Head of caudate nucleus (tissue), 42 donors: Measurements from ENCODE around the gene SELENOT.
"Not testable (repeated sequence)": the region's sequence is repeated elsewhere in the genome, so short reads cannot be mapped to it uniquely, and the experiment has no call there.

Experiments
- DNase-seq, 42 donors: peaks; one replicate each; pipeline versions ENCODE4 v3.0.0 to v3.0.0-alpha.2; 2020 to 2021; ENCODE audit warnings: mixed read lengths in 7 of 42
- intact Hi-C: fragments of 100-400 bp; cut with DNase I; formaldehyde crosslinking; loops from one replicate; pipeline ENCODE4 v1.15.0; 2022

SELENOT gene, protein sequence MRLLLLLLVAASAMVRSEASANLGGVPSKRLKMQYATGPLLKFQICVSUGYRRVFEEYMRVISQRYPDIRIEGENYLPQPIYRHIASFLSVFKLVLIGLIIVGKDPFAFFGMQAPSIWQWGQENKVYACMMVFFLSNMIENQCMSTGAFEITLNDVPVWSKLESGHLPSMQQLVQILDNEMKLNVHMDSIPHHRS

DNA sequence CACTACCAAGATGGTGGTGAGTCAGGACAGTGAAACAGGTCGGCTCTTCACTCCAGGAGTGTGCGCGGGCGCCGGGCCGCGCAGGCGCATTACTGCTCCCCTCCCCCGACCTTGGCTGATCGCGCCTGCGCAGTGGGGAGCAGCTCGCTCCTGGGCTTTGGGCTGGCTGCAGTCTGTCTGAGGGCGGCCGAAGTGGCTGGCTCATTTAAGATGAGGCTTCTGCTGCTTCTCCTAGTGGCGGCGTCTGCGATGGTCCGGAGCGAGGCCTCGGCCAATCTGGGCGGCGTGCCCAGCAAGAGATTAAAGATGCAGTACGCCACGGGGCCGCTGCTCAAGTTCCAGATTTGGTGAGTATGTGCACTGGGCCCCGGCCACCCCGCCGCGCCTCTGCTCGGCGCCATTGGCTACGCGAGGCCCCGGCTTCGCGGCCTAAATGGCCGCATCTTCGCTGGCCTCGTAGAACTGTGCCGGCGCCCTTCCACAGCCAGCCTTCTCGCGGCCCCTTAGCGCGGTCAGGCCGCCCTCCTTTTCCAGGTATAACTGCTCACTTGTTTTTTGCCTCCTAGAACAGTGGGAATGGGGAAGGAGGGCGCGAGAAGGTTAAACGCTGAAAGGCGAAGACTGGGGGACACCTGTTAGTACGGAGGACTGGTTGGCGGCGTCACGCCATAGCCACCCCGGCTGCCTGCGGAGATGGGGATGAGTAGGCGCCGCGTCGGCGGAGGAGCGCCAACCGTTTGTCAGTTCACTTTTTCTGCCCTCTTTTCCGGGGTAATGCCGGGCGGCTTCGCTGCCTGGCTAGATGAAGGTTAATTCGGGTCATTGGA is at the start of gene SELENOT:
TSS of gene SELENOT (plus strand) at position 169 of the 827 bp plus-strand sequence. CDS start at position 211, 42 bp downstream.
- DNase-seq, result peak; percentile 85 to 95 (median 91)
- intact Hi-C loops, result loop anchor here (1.0 to 2.0 kb wide), 2 partner anchors 57 to 159 kb away; partner anchors contain the start of genes EIF2A, SERP1 and SIAH2

- intact Hi-C loops, result no loop called here
- no peak for DNase-seq
Observed at GRCh38 chr3:150555859-150556436, 47.2 kb upstream of the SELENOT start.

DNA sequence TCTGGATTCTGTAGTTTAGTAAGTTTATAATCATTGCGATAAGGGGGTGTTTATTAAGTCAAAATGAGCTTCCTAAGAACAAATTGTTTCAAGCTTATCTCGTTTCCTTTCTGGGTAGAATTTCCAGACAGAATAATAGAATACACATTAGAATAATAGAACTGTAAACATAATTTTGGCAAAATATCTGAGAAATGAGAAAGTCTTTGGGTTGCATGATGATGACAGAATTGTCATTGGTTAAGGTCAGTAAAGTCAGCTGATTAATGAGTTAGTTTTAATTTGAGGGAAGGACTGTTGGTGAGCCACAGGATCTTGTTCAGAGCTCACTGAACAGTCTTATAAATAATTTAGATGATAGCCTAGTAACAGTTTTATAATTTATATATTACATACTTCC is 46.3 kb upstream of the SELENOT start:
- intact Hi-C loops, result no loop called here
- DNase-seq, result no peak

DNA sequence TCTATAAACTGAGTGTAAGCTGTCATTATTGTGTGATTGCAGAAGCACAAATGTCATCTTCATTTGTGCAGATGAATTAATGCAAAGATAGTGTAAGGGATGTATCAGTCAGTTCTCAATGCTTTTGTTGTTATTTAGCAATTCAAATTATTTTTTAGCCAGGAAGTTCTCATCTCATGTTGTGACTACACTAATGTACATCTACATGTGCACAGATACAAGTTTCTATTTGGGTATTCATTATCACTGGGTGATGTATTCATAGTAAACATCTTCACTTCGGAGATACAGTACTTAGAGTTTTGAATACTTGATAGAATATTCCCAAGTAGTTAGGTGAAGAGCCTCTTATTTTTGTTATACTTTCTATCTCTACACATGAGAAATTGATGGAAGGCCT is 45.4 kb upstream of the SELENOT start:
- no peak for DNase-seq
- intact Hi-C loops, result no loop called here

DNA sequence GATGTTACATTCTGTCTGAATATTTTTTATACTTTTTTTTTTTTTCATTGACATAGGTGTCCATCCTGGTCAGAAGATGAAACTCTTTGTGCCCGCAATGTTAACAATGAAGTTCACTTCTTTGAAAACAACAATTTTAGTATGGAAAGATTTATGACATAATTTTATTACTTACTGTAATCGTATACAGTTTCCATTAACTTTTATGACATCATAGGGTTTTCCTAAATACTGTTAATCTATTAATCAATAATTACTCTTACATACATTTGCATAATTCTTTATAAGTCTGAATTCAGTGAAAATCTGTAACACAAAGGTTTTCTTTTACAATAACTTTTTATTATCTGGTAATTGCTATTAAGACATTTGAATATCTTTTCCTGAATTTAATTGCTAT is 38.9 kb upstream of the SELENOT start:
- DNase-seq, result no peak

GRCh38 chr3:150567328-150567727 is 35.8 kb upstream of the SELENOT start:
- DNase-seq, result no peak
- intact Hi-C loops, result no loop called here

More for the DNA sequence above, 38.9 kb upstream of the SELENOT start:
- intact Hi-C loops, result no loop called here

DNA sequence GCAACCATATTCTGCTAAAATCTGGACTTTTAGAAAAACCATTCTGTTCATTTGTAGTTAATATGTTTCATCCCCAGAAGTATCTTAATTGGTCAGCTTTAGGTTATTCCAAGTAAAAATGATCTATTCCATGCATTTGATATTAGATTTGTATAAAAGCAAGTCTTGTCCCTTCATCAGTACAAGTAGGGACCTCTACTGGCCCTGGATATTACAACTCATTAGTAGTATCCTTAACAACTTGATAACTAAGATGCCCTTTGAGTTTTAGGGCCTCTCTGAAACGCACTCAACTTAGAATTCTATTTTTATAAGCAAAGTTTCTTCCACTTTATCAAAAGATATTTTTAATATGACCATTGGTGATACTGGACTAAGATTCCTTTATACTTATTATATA is 25.3 kb upstream of the SELENOT start:
- intact Hi-C loops, result no loop called here
- no peak for DNase-seq

GRCh38 chr3:150581174-150581573 is 21.9 kb upstream of the SELENOT start:
- no peak for DNase-seq
- intact Hi-C loops, result no loop called here

GRCh38 chr3:150582620-150583019 is 20.5 kb upstream of the SELENOT start:
- DNase-seq, result no peak
- intact Hi-C loops, result no loop called here

- intact Hi-C loops, result no loop called here
- no peak for DNase-seq
Observed at GRCh38 chr3:150583028-150583427, 20.1 kb upstream of the SELENOT start.

GRCh38 chr3:150588027-150588830 is 14.9 kb upstream of the SELENOT start:
- no peak for DNase-seq

GRCh38 chr3:150589759-150590158 is 13.4 kb upstream of the SELENOT start:
- DNase-seq, result no peak
- intact Hi-C loops, result no loop called here

More at GRCh38 chr3:150588027-150588830, 14.9 kb upstream of the SELENOT start:
- intact Hi-C loops, result no loop called here

DNA sequence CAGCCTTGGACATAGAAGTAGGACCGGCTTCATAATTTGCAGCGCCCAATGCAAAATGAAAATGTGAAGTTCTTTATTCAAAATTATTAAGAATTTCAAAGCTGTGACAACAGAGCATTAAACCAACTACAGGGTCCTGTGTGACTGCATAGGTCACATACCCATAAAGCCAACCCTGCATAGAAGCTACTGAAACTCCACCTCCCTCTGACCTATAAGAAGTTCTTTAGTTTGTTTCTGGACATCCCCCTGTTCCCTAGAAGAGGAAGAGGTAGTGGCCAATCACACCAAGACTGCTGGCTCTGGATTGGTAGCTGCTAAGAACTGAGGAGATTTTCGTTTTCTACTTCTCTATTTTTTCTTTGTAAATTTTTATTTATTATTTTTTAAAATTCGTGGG is 9.0 kb upstream of the SELENOT start:
- no peak for DNase-seq

GRCh38 chr3:150597646-150598045 is 5.5 kb upstream of the SELENOT start:
- intact Hi-C loops, result no loop called here
- DNase-seq, result no peak

More for the DNA sequence above, 9.0 kb upstream of the SELENOT start:
- intact Hi-C loops, result no loop called here

DNA sequence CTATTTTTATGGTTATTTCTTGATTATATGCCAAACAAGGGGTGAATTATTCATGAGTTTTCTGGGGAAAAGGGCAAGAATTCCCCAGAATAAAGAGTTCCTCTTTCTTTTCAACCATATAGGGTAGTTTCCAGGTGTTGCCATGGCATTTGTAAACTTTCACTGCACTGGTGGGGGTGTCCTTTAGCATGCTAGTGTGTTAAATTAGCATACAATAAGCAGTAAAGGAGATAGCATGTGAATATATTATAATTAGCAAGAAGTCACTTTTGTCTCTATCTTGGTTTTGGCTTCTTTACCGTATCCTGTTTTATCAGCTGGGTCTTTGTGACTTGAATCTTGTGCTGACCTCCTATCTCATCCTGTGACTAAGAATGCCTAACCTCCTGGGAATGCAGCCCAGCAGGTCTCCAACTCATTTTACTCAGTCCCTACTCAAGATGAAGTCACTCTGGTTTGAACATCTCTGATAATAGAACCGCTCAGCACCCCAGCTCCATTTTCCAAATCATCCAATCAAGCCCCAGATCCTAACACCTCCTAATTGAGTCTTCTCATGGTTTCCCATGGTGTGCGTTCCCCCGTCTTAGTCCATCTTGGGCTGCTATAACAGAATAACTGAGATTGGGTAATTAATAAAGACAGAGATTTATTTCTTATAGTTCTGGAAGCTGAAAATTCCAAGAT is 3.4 kb upstream of the SELENOT start:
- intact Hi-C loops, result no loop called here

DNA sequence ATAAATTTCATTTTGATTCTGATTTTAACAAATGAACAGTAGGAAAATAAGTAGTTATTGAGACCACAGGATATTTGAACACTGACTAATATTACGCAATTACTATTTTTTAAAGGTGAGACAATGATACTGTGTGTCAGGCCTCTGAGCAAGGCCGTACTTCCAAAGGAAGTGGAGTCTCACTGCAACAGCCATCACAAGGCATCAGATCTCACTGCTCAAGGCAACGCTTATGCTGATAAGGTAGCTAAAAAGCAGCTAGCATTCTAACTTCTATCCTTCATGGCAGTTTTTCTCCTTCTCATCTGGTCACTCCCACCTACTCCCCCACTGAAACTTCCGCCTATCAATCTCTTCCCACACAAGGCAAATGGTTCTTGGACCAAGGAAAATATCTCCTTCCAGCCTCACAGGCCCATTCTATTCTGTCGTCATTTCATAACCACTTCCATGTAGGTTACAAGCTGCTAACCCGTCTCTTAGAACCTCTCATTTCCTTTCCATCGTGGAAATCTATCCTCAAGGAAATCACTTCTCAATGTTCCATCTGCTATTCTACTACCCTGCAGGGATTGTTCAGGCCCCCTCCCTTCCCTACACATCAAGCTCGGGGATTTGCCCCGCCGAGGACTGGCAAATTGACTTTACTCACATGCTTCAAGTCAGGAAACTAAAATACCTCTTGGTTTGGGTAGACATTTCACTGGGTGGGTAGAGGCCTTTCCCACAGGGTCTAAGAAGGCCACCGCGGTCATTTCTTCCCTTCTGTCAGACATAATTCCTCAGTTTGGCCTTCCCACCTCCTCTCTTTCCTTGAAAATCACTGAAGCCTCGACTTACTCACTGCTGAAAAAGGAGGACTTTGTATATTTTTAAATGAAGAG is 2.2 kb upstream of the SELENOT start:
- intact Hi-C loops, DNase-seq: not testable (repeated sequence)

More for the DNA sequence above, 3.4 kb upstream of the SELENOT start:
- DNase-seq, result no peak

DNA sequence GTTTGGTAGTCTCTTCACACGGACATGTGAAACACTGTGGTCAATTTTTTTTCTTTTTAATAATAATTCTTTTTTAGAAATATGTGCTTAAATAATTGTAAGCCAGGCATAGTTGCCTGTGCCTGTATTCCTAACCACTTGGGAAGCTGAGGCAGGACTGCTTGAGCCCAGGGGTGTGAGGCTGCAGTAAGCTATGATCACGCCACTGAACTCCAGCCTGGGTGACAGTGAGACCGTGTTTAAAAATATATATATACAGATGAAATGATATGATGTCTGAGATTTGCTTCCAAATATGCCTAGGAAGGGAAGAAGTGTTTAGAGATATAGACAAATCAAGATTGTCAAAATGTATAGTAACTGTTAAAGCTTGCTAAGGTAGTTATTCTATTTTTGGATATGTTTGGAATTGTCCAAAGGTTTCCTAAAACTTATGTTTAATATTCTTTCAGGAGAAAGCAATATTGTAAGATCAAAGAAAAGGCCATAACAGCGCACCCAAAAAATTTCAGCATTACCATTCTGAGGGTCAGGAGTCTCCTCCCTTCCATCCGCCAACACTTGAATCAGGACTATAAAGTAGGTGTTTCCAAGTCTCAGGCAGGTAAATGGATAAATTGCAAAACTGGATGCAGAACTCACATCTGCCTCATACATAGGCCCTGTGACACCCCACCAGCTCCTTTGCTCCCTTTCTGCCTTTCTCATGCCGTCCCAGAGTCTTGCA is 532 bp upstream of the SELENOT start:
- no peak for DNase-seq

More for the DNA sequence above, 532 bp upstream of the SELENOT start:
- intact Hi-C loops, result loop anchor here (1.0 to 2.0 kb wide), 2 partner anchors 56 to 160 kb away; partner anchors contain the start of genes EIF2A, SERP1 and SIAH2
